ENCODE measurements around the gene CSTF3. TPM values are rescaled to one million over a fixed set of nuclear protein-coding genes. Genes with fewer than 3 reads are reported as not detected.

Gene CSTF3
- polyA plus RNA-seq, 1 experiment: 7.9 TPM

DNA sequence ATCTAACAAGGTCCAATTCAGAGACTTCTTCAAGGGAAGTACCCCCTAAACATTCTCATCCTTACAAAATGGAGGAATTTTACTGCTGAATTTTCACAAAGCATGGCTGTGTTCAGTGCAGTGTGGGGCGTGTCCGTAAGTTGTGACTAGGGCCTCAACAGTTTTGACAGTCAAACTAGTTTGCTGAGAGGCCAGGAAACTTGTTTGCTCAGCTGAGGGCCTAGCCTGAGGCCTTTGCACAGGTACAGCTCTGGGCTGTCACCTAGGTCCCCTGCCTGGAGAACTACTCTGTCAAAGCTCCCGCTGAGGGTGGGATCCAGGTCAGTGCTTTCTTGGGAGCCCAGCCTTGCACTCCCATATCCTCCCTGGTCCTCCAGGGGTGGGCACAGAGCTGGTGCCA lies 94.0 kb downstream of the CSTF3 start:
- TF ChIP-seq, protein P1, sequence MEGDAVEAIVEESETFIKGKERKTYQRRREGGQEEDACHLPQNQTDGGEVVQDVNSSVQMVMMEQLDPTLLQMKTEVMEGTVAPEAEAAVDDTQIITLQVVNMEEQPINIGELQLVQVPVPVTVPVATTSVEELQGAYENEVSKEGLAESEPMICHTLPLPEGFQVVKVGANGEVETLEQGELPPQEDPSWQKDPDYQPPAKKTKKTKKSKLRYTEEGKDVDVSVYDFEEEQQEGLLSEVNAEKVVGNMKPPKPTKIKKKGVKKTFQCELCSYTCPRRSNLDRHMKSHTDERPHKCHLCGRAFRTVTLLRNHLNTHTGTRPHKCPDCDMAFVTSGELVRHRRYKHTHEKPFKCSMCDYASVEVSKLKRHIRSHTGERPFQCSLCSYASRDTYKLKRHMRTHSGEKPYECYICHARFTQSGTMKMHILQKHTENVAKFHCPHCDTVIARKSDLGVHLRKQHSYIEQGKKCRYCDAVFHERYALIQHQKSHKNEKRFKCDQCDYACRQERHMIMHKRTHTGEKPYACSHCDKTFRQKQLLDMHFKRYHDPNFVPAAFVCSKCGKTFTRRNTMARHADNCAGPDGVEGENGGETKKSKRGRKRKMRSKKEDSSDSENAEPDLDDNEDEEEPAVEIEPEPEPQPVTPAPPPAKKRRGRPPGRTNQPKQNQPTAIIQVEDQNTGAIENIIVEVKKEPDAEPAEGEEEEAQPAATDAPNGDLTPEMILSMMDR (IDR thresholded peaks at IDR 0.05; ENCODE audit: insufficient read depth, low read depth, low read length): no peak
- no peak overlapping the region for H3K4me3 ChIP-seq (ENCODE audit: low read depth, low read length)
- H3K36me3 ChIP-seq (ENCODE audit: control insufficient read depth, insufficient read depth, low read length): peaks cover 21% of the 10 kb centered on the region
- H3K27me3 ChIP-seq (ENCODE audit: control insufficient read depth, insufficient read depth, low read length): no peaks in the 10 kb centered on the region
- CTCF ChIA-PET: interaction anchor here (1.0 to 9.2 kb wide), 5 partner anchors 86 to 173 kb away, joined by 4 to 119 read pairs (median 8); no protein-coding TSS in a partner anchor
- no peak for DNase-seq (ENCODE audit: low read depth)
- POLR2A ChIA-PET: no interaction called here

DNA sequence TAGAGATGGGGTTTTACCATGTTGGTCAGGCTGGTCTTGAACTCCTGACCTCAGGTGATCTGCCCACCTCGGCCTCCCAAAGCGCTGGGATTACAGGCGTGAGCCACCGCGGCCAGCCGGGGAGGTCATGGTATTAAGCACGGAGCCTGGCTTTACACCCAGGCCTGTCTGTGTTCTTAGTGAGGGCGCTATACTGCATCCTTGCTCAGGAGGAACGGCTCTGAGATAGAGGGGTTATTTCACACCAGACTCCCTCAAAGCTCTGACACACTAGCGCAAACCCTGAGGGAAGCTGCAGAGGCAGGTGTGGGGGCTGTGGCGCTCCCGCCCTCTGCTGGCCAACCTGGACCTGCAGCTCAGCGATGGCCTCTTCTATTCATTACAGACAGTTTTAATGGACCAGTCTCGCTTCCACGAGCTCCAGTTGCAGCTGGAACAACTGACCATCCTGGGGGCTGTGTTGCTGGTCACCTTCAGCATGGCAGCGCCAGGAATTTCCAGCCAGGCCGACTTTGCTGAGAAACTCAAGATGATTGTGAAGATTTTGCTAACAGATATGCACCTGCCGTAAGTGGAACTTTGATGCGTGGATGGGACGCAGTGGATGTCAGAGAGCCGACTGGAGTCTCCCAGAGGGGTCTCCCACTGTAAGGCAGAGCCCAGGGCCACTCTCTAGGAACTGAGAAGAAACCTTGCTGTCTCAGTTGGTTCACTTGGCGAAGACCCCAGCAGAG lies 95.7 kb downstream of the CSTF3 start:
- ChIA-PET CTCF (interaction anchor here (0.6 to 9.2 kb wide), 34 partner anchors 9 to 256 kb away, joined by 3 to 119 read pairs (median 4); partner anchors contain the start of genes DEPDC7 and TCP11L1), POLR2A (interaction anchor here (0.6 kb wide), 1 partner anchor 232 kb away, joined by 3 read pairs; no protein-coding TSS in a partner anchor)
- H3K4me3 ChIP-seq (ENCODE audit: low read depth, low read length): no peak overlapping the region
- no peak for DNase-seq (ENCODE audit: low read depth)
- H3K27me3 ChIP-seq (ENCODE audit: control insufficient read depth, insufficient read depth, low read length): no peaks in the 10 kb centered on the region
- TF ChIP-seq, protein P1 (IDR thresholded peaks at IDR 0.05; ENCODE audit: insufficient read depth, low read depth, low read length): peak; percentile 94
- H3K36me3 ChIP-seq (ENCODE audit: control insufficient read depth, insufficient read depth, low read length): peaks cover 20% of the 10 kb centered on the region

DNA sequence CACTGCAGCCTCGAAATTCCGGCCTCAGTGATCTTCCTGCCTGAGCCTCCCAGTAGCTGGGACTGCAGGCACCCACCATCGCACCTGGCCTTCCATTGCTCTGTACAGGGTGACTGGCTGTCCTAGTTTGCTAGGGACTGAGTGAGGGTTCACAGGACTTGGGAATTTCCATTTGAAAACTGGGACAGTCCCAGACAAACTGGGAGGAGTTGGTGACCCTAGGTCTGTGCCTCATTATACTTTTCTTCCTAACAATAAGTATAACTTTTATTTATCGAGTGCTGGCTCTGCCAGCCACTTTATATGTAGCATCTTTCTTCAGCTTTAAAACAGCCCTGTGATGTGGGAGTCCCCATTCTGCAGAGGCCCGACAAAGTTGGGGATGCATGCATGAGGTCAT lies 96.4 kb downstream of the CSTF3 start:
- ChIA-PET CTCF (interaction anchor here (0.6 to 9.2 kb wide), 26 partner anchors 9 to 255 kb away, joined by 3 to 119 read pairs (median 5); partner anchors contain the start of gene DEPDC7), POLR2A (no interaction called here)
- H3K4me3 ChIP-seq (ENCODE audit: low read depth, low read length): no peak overlapping the region
- TF ChIP-seq, protein P1 (IDR thresholded peaks at IDR 0.05; ENCODE audit: insufficient read depth, low read depth, low read length): no peak
- no peak for DNase-seq (ENCODE audit: low read depth)
- H3K27me3 ChIP-seq (ENCODE audit: control insufficient read depth, insufficient read depth, low read length): no peaks in the 10 kb centered on the region
- peaks cover 24% of the 10 kb centered on the region for H3K36me3 ChIP-seq (ENCODE audit: control insufficient read depth, insufficient read depth, low read length)

DNA sequence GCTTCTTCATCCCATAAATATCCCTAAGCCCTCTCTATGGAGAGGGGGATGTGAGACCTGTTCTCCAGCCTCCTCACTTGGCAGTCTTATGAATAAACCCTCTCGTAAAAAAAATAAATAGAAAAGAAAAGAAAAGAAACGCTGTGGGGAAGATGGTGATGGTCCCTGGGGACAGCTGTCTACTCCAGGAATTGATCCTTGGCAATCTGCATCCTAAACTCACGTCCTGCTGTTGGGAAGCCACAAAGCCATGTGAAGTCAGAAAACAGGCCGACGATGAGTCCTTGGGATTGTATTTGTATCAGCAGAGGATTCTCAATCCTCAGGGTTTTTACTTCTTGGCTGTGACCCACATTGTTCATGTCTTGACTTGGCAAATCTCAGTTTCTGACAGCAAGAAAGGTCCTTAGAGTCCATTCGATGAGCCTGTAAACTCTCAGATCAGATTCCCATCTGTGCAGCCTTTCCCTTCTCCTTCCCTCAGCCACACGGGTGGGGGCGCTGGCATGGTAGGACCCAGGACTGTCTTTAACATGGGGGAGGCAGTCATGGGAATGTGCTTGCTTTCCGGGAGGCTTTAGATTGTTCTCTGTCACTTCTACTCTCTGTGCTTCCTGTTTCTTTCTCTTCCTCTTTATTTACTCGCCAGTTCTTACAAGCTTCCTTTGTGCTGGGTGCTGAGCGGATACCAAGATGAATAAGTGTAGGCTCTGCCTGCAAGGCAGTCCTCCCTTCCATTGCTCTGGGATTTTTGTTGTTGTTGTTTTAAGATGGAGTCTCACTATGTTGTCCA lies 97.1 kb downstream of the CSTF3 start:
- H3K4me3 ChIP-seq (ENCODE audit: low read depth, low read length): no peak overlapping the region
- TF ChIP-seq, protein P1 (IDR thresholded peaks at IDR 0.05; ENCODE audit: insufficient read depth, low read depth, low read length): no peak
- peaks cover 22% of the 10 kb centered on the region for H3K36me3 ChIP-seq (ENCODE audit: control insufficient read depth, insufficient read depth, low read length)
- CTCF ChIA-PET: interaction anchor here (0.6 to 9.2 kb wide), 14 partner anchors 8 to 255 kb away, joined by 3 to 119 read pairs (median 4); partner anchors contain the start of gene DEPDC7
- POLR2A ChIA-PET: no interaction called here
- H3K27me3 ChIP-seq (ENCODE audit: control insufficient read depth, insufficient read depth, low read length): no peaks in the 10 kb centered on the region
- no peak for DNase-seq (ENCODE audit: low read depth)
